ENCODE data around the gene AKAP17A.

The AKAP17A gene

GRCh38 chrX:1596676-1597344, 5.4 kb downstream of the AKAP17A start:
- no peak overlapping the region for H3K4me3 ChIP-seq (ENCODE audit: low read depth, low read length)

DNA sequence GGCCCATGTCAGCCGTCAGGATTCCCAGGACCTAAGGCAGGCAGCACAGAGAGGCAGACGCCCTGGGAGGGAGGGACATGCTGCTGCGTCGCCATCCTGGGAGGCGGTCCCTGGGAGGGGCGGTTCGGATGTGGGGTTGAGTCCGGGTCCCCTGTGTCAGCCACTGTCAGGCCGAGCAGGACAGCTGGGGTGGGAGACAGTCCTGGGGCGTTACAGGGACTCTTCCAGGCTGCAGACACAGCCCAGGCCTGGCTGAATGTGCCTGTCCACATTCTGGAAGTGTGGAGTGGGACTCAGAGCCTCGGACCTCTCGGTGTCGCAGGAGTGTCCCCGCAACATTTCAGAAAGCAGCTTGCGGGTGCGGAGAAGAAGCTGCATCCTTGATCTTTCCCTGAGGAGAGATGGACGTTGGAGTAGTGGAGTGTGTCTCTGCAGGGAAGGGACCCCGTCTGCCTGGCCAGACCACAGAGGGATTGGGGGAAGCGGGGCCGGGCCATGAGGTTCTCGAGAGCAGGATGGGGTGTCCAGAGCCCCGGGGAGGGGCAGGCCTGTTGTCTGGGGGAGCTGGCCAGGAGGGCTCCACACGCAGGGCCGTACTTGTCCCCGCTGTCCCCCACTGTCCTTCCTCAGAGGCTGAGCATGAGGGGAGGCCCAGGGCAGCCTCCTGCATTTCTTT, 6.1 kb downstream of the AKAP17A start:
- no peak for TF ChIP-seq CTCF (IDR thresholded peaks at IDR 0.05; ENCODE audit: insufficient read depth, low read depth, low read length, missing control alignments)

More at GRCh38 chrX:1596676-1597344, 5.4 kb downstream of the AKAP17A start:
- no peak for DNase-seq (ENCODE audit: low read depth)
- no peak for TF ChIP-seq CTCF (IDR thresholded peaks at IDR 0.05; ENCODE audit: insufficient read depth, low read depth, low read length, missing control alignments)

DNA sequence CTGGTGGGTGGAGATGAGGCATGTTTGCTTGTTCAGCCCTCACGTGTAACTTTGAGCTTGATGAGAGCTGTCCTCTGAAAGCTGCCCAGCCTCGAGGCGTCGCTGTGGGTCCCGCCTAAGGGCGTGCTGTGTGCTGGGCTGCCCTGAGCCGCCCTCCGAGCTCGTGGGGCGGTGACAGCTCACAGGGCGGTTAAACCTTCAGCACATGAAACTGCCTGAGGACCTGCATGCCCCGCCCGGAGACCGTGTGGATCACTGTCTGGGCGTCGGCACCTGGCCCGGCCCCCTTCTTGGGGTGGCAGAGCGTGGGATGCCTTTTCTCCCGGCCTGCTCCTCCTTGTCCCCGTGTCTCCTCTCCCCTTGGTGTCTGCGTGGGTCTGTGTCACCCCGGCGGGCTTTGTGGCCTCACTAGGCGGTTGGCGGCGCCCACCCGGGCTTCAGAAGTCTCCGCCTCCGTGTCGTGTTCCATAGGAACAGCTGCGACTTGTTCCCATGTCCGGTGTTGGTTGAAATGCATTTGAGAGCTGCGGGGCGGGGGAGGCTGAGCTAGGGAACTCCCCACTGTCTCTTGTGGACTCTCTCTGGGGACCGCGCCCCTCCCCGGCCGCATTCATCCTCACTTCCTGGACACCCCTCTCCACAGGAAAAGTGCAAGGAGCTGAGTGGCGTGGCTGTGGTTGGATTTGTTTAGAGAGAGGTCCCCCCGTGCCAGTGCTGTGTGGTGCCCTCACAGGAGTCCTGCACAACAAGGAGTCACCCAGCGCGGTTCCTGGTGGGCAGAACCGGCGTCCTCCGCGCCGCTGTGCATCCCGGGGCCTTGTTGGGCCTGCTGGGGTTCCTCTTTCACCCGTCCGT, 6.8 kb downstream of the AKAP17A start:
- no peak for DNase-seq (ENCODE audit: low read depth)

More for the DNA sequence above, 6.1 kb downstream of the AKAP17A start:
- no peak overlapping the region for H3K4me3 ChIP-seq (ENCODE audit: low read depth, low read length)
- no peak for DNase-seq (ENCODE audit: low read depth)

GRCh38 chrX:1598876-1599790, 7.7 kb downstream of the AKAP17A start:
- no peak overlapping the region for H3K4me3 ChIP-seq (ENCODE audit: low read depth, low read length)
- no peak for TF ChIP-seq CTCF (IDR thresholded peaks at IDR 0.05; ENCODE audit: insufficient read depth, low read depth, low read length, missing control alignments)
- no peak for DNase-seq (ENCODE audit: low read depth)

More for the DNA sequence above, 6.8 kb downstream of the AKAP17A start:
- H3K4me3 ChIP-seq (ENCODE audit: low read depth, low read length): no peak overlapping the region
- TF ChIP-seq CTCF (IDR thresholded peaks at IDR 0.05; ENCODE audit: insufficient read depth, low read depth, low read length, missing control alignments): no peak

DNA sequence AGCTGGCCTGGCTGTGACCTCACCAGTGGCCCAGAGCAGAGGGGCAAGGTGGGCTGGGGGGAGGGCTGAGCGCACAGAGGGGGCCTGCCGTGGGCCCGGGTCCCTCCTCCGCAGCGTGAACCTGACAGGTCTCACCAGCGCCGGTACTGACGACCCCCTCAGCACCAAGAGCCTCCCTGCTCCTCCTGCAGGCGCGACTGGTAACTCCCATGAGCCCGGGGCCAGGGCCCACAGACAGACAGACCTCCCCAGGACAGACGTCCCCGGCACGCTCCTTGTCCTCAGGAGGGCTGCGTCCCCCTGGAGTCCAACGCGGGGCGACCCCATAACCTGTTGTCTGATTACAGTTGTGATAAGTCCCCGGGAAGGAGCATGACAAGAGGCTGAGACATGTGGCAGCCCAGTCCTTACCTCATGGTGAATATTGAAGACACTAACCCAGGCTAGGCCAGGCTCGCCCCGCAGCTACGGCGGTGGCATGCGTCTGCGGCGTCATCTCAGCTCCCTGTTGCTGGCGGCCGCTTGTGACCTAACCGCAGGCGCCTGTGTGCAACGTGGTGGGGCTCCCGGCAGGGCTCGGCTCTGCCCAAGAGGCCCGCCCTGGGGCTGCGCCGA, 8.5 kb downstream of the AKAP17A start:
- TF ChIP-seq CTCF (IDR thresholded peaks at IDR 0.05; ENCODE audit: insufficient read depth, low read depth, low read length, missing control alignments): no peak
- H3K4me3 ChIP-seq (ENCODE audit: low read depth, low read length): no peak overlapping the region
- DNase-seq (ENCODE audit: low read depth): no peak

All from GM12865 (cell line).